Stimulated activated CD8-positive, alpha-beta memory T cell treated with anti-CD3 and anti-CD28 coated beads, Interleukin-15, amount 100 ng/mL, for 48 hours (primary cell): ENCODE measurements around the gene DPYD.

Source experiments
- DNase-seq, 2 donors: peaks; one replicate each; pipeline ENCODE4 v3.0.0-alpha.2; 2020; ENCODE audit warnings: low read depth in 2 of 2

Gene DPYD

DNA sequence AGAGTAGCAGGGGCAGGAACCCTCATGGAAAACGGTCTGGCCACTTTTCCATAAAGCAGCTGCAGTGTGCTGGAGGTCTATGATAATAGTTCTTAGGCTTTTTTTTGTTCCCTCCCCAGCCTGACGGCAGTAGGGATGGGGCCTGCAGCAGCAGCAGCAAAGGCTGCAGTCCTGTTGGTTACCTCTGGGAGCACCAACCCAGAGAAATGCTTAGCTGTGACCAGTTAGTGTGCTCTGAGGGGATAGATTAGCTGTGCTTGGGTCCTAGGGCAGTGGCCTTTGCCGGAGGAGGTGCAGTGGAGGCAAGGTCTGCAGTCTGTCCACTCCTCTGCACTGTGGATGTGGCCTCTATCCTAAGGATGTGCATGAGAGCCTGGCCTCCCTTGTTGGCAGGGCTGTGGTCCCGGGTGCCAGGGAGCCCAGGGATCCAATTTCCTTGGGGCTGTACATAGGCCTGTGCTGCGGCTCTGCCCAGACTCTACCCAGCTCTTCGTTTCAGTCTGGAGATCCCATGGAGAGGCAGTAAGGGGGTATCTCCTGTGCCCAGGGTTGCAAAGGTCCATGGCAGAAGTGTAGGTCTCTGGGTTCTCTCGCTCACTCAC lies 876.6 kb downstream of the DPYD start:
- DNase-seq, result no peak

DNA sequence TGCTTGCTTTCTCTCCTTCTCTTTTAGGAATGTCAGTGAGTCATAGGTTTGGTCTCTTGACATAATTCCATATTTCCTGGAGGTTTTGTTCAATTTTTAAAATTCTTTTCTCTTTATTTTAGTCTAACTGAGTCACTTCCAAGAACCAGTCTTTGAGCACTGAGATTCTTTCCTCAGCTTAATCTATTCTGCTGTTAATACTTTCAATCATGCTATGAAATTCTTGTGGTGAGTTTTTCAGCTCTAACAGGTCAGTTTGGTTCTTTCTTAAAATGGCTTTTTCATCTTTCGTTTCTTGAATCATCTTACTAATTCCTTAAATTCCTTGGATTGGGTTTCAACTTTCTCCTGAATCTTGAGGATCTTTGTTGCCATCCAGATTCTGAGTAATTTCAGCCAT lies 878.3 kb downstream of the DPYD start:
- DNase-seq, result no peak

DNA sequence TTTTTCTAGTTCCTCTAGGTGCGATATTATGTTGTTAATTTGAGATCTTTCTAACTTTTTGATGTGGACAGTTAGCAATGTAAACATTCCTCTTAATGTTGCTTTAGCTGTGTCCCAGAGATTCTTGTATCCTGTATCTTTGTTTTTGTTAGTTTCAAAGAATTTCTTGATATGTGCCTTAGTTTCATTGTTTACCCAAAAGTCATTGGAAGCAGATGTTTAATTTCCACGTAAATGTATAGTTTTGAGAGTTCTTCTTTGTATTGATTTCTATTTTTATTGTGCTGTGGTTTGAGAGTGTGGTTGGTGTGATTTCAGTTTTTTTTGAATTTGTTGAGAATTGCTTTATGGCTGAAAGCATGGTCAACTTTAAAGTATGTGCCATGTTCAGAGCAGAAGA lies 879.8 kb downstream of the DPYD start:
- DNase-seq, result no peak

DNA sequence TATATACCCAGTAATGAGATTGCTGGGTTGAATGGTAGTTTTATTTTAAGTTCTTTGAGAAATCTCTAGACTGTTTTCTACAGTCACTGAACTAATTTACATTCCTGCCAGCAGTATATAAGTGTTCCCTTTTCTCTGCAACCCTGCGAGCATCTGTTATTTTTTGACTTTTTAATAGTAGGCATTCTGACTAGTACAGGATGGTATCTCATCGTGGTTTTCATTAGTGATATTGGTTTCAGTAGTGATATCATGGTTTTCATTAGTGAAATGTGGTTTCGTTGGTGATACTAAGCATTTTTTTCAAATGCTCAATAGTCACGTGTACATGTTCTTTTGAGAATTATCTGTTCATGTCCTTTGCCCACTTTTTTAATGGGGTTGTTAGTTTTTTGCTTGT lies 882.4 kb downstream of the DPYD start:
- no peak for DNase-seq

DNA sequence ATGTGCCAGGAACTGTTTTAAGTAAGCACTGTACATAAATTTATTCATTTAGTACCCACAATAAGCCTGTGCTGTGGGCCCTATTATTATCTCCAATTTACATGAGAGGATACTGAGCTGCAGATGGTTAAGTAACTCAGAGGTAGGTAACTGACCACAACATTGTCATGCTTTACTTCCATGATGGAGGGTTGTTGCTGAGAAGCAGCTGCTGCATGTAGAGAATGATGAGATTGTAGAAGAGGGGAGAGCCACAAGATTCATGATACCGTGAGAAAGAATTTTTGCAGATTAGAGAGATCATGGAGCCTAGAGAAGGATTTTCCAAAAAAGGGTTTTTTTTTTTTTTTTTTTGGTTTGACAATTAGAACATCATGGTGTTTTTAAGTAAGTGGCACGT lies 886.2 kb downstream of the DPYD start:
- DNase-seq, result no peak

DNA sequence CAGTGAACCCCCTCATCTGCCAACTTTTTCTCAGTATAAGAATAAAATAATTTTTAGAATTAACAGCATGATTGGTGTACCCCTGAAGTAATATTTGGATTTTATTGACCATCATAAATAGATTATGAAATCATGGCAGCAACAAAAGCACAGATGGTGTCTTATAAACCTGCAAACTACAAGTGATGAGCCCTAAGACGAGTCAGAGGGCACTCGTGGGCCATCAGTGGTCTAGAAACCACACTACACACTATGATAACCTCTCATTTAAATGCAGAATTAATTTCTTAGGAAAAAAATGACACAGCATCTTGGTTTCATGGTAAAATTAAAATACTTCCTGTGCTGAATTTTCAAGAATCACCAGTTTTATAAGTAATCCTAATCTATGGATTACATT lies 886.9 kb downstream of the DPYD start:
- DNase-seq, result no peak
